Suprapubic skin (tissue), 4 donors: Measurements from ENCODE around the gene SAMD11. TPM values are rescaled to one million over a fixed set of nuclear protein-coding genes. Genes with fewer than 3 reads are reported as not detected.

ENCODE experiments used
- DNase-seq, 2 donors: peaks; one replicate each; pipeline ENCODE4 v3.0.0-alpha.2; 2019; ENCODE audit warnings: low spot score in 2 of 2
- H3K27ac ChIP-seq: fragments of 200-600 bp; sonication (generic); one replicate; pipeline ENCODE4 v1.5.1; 2019
- H3K27me3 ChIP-seq: fragments of 200-600 bp; sonication (generic); one replicate; pipeline ENCODE4 v1.5.1; 2019
- H3K36me3 ChIP-seq: fragments of 200-600 bp; sonication (generic); one replicate; pipeline ENCODE4 v1.5.1; 2019
- H3K4me1 ChIP-seq: fragments of 200-600 bp; sonication (generic); one replicate; pipeline ENCODE4 v1.5.1; 2019
- H3K4me3 ChIP-seq: fragments of 200-600 bp; sonication (generic); one replicate; pipeline ENCODE4 v1.5.1; 2019; ENCODE audit warnings: mild to moderate bottlenecking
- H3K9me3 ChIP-seq: fragments of 200-600 bp; sonication (generic); one replicate; pipeline ENCODE4 v1.5.1; 2019
- EP300 ChIP-seq: sonication (generic); formaldehyde crosslinking; IDR thresholded peaks from one replicate; pipeline ENCODE4 v1.6.1; 2017; ENCODE audit warnings: antibody characterized with exemption
- POLR2A ChIP-seq, 2 donors: fragments of 450-650 bp; IDR thresholded peaks; one replicate each; pipeline ENCODE4 v1.6.1; 2017; ENCODE audit warnings: antibody characterized with exemption in 2 of 2, mild to moderate bottlenecking in 2 of 2, moderate library complexity in 2 of 2
- POLR2AphosphoS5 ChIP-seq, 3 donors: sonication (generic); formaldehyde crosslinking; IDR thresholded peaks; one replicate each; pipeline ENCODE4 v1.6.1; 2017; ENCODE audit warnings: antibody characterized with exemption in 3 of 3
- WGBS: methylation state at CpG from one replicate; pipeline ENCODE4 v1.1.5; 2018; 5-methylcytosine and 5-hydroxymethylcytosine counted together
- total RNA-seq, 4 donors: library from RNA; depleted of rRNA; stranded (reverse); fragments of >200 nt; gene quantifications; one replicate each; pipeline ENCODE4 v1.1.0, GENCODE V29; 2016
- TF ChIP-seq, protein P1 (sequence below), 2 donors: fragments of 200-600 bp in 1 of 2; fragments of 450-650 bp in 1 of 2; sonication (generic) in 1 of 2; IDR thresholded peaks; one replicate each; pipeline ENCODE4 v1.5.1; 2016 to 2019; ENCODE audit warnings: antibody characterized with exemption in 2 of 2, mild to moderate bottlenecking in 1 of 2, moderate library complexity in 1 of 2

The SAMD11 gene
- total RNA-seq, 4 donors from 2014 or later = 0.85 to 2.0 (median 1.5) TPM; not detected in 1

DNA sequence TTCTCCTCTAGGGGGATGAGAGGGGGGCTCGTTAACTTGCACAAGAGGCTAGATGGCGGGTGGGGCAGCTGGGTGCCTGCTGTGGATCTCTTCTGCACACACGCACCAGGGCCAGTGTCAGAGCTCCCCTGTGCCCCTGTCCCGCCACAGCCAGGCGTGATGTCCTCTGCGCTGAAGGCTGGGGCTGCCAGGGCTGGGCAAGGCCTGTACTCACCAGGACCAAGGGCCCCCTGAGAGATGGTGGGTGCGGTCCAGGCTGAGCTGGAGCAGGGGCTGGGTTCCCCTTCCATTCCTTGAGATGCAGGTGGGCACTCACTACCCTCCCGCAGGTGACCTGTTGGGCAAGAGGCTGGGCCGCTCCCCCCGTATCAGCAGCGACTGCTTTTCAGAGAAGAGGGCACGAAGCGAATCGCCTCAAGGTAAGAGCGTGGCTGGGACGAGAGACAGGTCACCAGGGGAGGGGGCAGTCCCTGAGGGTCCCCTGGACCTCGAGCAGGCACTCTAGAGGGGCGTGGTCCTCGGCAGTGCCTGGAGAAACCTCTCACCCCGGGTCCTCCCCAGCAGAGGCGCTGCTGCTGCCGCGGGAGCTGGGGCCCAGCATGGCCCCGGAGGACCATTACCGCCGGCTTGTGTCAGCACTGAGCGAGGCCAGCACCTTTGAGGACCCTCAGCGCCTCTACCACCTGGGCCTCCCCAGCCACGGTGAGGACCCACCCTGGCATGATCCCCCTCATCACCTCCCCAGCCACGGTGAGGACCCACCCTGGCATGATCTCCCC, 15.2 kb downstream of the SAMD11 start:
- no peaks in the 10 kb centered on the region for H3K9me3 ChIP-seq
- peaks cover 88% of the 10 kb centered on the region for H3K27me3 ChIP-seq
- DNase-seq = no peak
- 76% methylated on average over 13 of the region's 30 CpGs for WGBS
- TF ChIP-seq POLR2AphosphoS5 (IDR thresholded peaks at IDR 0.05) = no peak
- no peak for TF ChIP-seq POLR2A (IDR thresholded peaks at IDR 0.05)
- TF ChIP-seq, protein P1, sequence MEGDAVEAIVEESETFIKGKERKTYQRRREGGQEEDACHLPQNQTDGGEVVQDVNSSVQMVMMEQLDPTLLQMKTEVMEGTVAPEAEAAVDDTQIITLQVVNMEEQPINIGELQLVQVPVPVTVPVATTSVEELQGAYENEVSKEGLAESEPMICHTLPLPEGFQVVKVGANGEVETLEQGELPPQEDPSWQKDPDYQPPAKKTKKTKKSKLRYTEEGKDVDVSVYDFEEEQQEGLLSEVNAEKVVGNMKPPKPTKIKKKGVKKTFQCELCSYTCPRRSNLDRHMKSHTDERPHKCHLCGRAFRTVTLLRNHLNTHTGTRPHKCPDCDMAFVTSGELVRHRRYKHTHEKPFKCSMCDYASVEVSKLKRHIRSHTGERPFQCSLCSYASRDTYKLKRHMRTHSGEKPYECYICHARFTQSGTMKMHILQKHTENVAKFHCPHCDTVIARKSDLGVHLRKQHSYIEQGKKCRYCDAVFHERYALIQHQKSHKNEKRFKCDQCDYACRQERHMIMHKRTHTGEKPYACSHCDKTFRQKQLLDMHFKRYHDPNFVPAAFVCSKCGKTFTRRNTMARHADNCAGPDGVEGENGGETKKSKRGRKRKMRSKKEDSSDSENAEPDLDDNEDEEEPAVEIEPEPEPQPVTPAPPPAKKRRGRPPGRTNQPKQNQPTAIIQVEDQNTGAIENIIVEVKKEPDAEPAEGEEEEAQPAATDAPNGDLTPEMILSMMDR (IDR thresholded peaks at IDR 0.05) = no peak
- no peak for TF ChIP-seq EP300
- H3K4me1 ChIP-seq = peaks cover 56% of the 10 kb centered on the region
- H3K36me3 ChIP-seq = no peaks in the 10 kb centered on the region
- no peak overlapping the region for H3K27ac ChIP-seq
- no peak overlapping the region for H3K4me3 ChIP-seq

DNA sequence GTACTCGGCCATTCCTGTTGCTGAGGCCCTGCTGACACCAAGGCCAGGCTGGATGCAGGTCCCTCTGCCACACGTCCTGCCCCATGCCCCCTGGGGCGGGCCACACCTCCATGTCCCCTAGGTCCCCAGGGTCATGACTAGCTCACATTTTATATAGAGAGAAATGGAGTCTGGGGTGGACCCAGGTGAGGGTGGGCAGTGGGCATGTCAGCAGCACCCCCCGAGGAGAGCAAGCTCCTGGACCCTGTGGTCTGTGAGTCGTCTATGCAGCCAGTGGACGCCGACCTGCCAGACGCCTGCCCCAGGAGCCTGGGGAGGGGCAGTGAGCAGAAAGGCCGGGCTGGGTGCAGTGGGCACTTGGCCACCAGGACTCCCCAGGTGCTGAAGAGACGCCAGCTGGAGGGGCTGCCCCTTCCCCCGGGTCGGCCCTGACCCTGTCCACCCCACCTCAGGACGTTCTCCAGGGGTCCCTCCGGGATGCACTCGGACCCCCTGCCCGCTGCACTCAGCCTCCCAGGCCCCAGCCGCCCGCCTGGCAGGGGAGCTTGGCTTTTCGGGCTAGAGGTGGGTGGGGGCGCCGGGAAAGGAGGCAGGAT, 15.9 kb downstream of the SAMD11 start:
- no peak overlapping the region for H3K27ac ChIP-seq
- no peaks in the 10 kb centered on the region for H3K9me3 ChIP-seq
- peak overlapping the region; percentile 49 for H3K4me3 ChIP-seq
- WGBS = 61% methylated on average over 3 of the region's 21 CpGs
- H3K36me3 ChIP-seq = peaks cover 3% of the 10 kb centered on the region
- DNase-seq = no peak
- peaks cover 56% of the 10 kb centered on the region for H3K4me1 ChIP-seq
- H3K27me3 ChIP-seq = peaks cover 88% of the 10 kb centered on the region
- TF ChIP-seq EP300 = no peak
- no peak for TF ChIP-seq POLR2AphosphoS5 (IDR thresholded peaks at IDR 0.05)
- TF ChIP-seq POLR2A (IDR thresholded peaks at IDR 0.05) = no peak
- TF ChIP-seq, protein P1 (IDR thresholded peaks at IDR 0.05) = no peak

DNA sequence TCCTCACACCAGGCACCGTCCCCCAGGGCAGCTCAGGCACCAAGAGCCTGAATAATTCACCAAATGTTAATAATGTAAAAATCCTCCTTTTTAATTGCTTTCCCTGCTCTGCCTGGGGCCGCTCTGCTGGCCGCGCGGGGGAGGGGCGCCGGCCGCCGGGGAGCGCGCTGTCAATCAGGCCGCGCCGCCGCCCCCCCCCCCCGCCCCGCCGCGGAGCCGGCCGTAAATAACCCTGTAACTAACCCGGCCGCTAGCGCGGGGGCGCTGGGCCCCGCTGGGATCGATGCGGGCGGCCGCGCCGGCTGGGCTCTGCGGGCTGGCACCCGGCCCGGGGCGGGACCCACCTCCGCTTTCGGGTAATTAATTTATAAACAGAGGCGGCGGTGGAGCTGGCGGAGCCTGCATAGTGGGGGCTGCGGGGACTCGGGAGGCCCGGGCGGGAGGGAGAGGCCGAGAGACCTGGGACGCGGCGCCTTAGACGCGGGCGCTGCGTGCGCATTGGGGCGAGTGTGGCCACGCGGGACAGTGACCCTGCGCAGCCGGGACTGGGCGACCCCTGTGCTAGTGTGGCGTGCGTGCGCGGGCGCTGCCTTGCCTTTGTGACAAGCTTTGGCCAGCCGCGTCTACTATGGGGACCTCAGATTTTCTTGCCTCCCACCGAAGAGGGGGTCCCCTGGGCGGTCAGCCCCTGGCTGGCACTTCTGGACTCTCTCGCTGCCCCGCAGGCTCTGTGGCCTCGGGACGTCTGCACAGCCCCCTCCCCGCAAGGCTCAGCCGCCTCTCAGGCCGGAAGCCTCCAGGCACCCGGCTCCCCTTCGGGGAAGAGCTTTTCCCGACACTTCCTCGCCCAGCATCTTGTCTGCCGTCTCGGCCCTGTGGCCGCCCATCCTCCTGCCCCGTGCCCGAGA, 16.6 kb downstream of the SAMD11 start:
- Histone ChIP-seq H3K36me3 (peaks cover 9% of the 10 kb centered on the region), H3K4me3 (peak overlapping the region; percentile 49), H3K27me3 (peaks cover 81% of the 10 kb centered on the region), H3K9me3 (no peaks in the 10 kb centered on the region), H3K27ac (no peak overlapping the region), H3K4me1 (peaks cover 50% of the 10 kb centered on the region)
- WGBS = 1% methylated on average over 32 of the region's 86 CpGs
- TF ChIP-seq POLR2A (IDR thresholded peaks at IDR 0.05) = no peak
- no peak for TF ChIP-seq POLR2AphosphoS5 (IDR thresholded peaks at IDR 0.05)
- TF ChIP-seq EP300 = no peak
- no peak for DNase-seq

DNA sequence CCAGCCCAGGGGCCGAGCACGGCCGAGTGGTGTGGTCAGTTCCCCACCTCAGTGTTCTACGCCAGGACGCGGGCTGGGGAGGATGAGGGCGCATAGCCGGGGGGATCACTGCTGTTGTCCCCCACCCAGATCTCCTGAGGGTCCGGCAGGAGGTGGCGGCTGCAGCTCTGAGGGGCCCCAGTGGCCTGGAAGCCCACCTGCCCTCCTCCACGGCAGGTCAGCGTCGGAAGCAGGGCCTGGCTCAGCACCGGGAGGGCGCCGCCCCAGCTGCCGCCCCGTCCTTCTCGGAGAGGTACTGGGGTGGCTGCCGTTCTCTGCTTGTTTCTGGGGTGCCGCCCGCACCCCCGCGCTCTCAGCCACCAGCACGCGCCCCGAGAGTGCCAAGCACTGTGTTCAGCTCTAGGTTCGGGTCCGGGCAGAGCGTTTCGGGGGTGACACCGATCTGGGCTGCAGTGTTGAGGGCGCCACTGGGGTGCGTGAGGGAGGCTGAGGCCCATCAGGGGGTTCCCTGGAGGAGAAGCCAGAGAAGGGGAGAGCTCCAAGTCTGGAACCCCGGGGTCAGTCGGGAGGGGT, 17.4 kb downstream of the SAMD11 start:
- no CpG with 5 or more reads among the region's 36 CpGs for WGBS
- TF ChIP-seq, protein P1 (IDR thresholded peaks at IDR 0.05) = no peak
- TF ChIP-seq EP300 (no peak), POLR2AphosphoS5 (IDR thresholded peaks at IDR 0.05) (no peak), POLR2A (IDR thresholded peaks at IDR 0.05) (no peak)
- Histone ChIP-seq H3K4me1 (peaks cover 43% of the 10 kb centered on the region), H3K27ac (no peak overlapping the region), H3K9me3 (no peaks in the 10 kb centered on the region), H3K36me3 (peaks cover 16% of the 10 kb centered on the region), H3K27me3 (peaks cover 74% of the 10 kb centered on the region), H3K4me3 (peak overlapping the region; percentile 49)
- DNase-seq = no peak

DNA sequence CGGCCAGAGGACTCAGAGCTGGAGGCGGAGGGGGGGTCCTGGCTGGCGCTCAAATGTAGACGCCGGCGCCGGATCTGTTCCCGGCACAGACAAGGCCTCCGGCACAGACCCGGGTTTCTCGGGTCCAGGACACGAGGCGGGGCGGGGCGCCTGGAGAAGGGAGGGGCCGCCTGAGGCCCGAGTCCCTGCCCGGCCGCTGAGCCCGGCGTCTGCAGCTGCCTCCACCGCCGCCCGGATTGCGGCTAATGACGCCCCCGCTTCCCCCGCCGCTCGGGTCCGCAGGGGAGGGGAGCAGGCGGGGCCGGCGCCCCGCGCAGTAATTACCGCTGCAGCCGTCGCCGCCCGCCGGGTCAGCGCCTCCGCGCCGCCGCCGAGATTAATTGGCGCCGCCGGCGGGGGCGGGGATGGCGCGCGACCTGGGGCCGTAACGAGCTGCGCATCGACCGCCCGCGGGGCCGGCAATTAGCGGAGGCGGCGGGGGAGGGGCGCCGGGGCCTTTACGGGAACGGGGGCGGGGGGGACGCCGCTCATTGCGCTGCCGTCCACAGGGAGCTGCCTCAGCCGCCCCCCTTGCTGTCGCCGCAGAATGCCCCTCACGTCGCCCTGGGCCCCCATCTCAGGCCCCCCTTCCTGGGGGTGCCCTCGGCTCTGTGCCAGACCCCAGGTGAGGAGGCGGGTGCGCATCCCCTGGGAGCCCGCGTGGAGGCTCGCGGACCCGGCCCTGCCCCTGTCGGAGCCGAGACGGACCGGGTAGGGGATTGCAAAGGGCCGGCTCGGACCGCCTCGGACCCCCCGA, 18.1 kb downstream of the SAMD11 start:
- Histone ChIP-seq H3K4me3 (peak overlapping the region; percentile 49), H3K4me1 (peaks cover 37% of the 10 kb centered on the region), H3K9me3 (no peaks in the 10 kb centered on the region), H3K36me3 (peaks cover 22% of the 10 kb centered on the region), H3K27me3 (peaks cover 67% of the 10 kb centered on the region), H3K27ac (no peak overlapping the region)
- TF ChIP-seq EP300 (no peak), POLR2A (IDR thresholded peaks at IDR 0.05) (no peak), POLR2AphosphoS5 (IDR thresholded peaks at IDR 0.05) (no peak)
- TF ChIP-seq, protein P1 (IDR thresholded peaks at IDR 0.05) = no peak
- no peak for DNase-seq
- 2% methylated on average over 36 of the region's 98 CpGs for WGBS
